Activated CD8-positive, alpha-beta T cell treated with anti-CD3 and anti-CD28 coated beads, Interleukin-2, amount 10 ng/mL, durations not matched to agents 7 days and 5 days (primary cell): ENCODE results near the gene SUCNR1. TPM values are rescaled to one million over a fixed set of nuclear protein-coding genes. Genes with fewer than 3 reads are reported as not detected.
"Not testable (repeated sequence)": the region's sequence is repeated elsewhere in the genome, so short reads cannot be mapped to it uniquely, and the experiment has no call there.

Source experiments
- ATAC-seq: fragments of 150-1000 bp; cut with Tn5 transposase; one replicate; pipeline ENCODE4 v1.10.0; 2021; ENCODE audit warnings: moderate library complexity
- CTCF ChIA-PET: fragments of 350-600 bp; sonication (Branson Sonifier 250); formaldehyde crosslinking; loops from one replicate; lab custom pipeline; 2021; ENCODE audit warnings: antibody characterized with exemption; lab: Charles Lee
- POLR2A ChIA-PET: fragments of 350-600 bp; sonication (Branson Sonifier 250); formaldehyde crosslinking; loops from one replicate; lab custom pipeline; 2021; ENCODE audit warnings: antibody characterized with exemption; lab: Charles Lee
- DNase-seq: peaks from one replicate; pipeline ENCODE4 v3.0.0-alpha.2; 2020
- H3K27ac Mint-ChIP-seq: one replicate; pipeline ENCODE4 v1.8.0; 2021; ENCODE audit warnings: mild to moderate bottlenecking, mixed read lengths
- H3K27me3 Mint-ChIP-seq: one replicate; pipeline ENCODE4 v1.8.0; 2021; ENCODE audit warnings: low read depth, mixed read lengths
- H3K36me3 Mint-ChIP-seq: one replicate; pipeline ENCODE4 v1.8.0; 2021; ENCODE audit warnings: low read depth, mixed read lengths
- H3K4me1 Mint-ChIP-seq: one replicate; pipeline ENCODE4 v1.8.0; 2021; ENCODE audit warnings: low read depth, mixed read lengths
- H3K4me3 Mint-ChIP-seq: one replicate; pipeline ENCODE4 v1.8.0; 2021; ENCODE audit warnings: mild to moderate bottlenecking, mixed read lengths
- H3K9me3 Mint-ChIP-seq: one replicate; pipeline ENCODE4 v1.8.0; 2022; ENCODE audit warnings: mixed read lengths; ENCODE audit not compliant: insufficient read depth
- total RNA-seq, 2 experiments: library from RNA; stranded (reverse); gene quantifications; one replicate each; pipeline ENCODE4 v1.2.3, GENCODE V29; 2021

SUCNR1 gene
- total RNA-seq, 2 experiments from 2014 or later: not detected

DNA sequence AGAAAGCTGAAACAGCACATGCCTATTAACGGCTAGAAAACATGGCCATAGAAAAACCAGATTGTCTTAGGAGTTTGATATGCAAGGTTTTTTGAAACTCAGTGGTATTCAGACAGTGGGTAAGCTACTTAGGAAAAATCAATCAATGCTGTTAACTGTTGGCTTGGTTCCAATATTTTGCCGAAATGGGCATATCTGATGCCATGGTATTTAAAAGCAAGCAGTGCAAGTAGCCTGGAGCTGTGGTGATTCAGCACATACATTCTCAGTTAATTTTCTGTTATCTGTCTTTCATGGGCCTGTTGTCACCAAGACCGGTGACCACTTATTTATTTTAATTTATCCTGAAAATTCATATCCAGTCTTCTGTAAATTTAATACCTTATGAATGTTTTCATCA is 17.3 kb upstream of the SUCNR1 start:
- no peaks in the 10 kb centered on the region for H3K36me3 Mint-ChIP-seq
- no peak for ATAC-seq
- no peaks in the 10 kb centered on the region for H3K9me3 Mint-ChIP-seq
- H3K27me3 Mint-ChIP-seq: peaks cover 10% of the 10 kb centered on the region
- POLR2A ChIA-PET: no interaction called here
- peaks cover 3% of the 10 kb centered on the region for H3K4me1 Mint-ChIP-seq
- no peak overlapping the region for H3K4me3 Mint-ChIP-seq
- H3K27ac Mint-ChIP-seq: no peak overlapping the region
- CTCF ChIA-PET: no interaction called here
- DNase-seq: no peak

GRCh38 chr3:151856641-151857040 is 16.8 kb upstream of the SUCNR1 start:
- ChIA-PET POLR2A (no interaction called here), CTCF (no interaction called here)
- peaks cover 3% of the 10 kb centered on the region for H3K4me1 Mint-ChIP-seq
- ATAC-seq: no peak
- H3K9me3 Mint-ChIP-seq: no peaks in the 10 kb centered on the region
- H3K27me3 Mint-ChIP-seq: peaks cover 10% of the 10 kb centered on the region
- no peak overlapping the region for H3K4me3 Mint-ChIP-seq
- no peak for DNase-seq
- H3K27ac Mint-ChIP-seq: no peak overlapping the region
- H3K36me3 Mint-ChIP-seq: no peaks in the 10 kb centered on the region

DNA sequence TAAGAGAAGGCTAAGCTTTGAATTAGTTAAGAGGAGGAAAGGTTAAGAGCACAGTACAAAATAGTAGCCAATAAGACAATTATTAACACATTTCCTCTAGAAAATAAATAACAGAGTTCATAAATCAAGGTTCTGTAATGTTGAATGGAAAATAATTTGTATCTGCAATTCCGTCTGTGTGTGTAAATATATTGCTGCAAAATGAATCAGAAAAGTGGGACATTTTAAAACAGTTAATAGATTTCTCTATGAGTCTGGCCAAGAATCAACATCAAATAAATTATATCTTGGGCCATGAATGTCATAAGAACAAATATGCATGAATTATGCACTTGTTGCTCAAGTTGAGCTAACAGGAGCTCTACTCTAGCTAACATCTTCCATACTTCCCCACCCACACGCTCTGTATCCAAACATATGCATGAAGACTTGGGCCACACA is 14.2 kb upstream of the SUCNR1 start:
- Mint-ChIP-seq H3K27ac (no peak overlapping the region), H3K4me1 (no peaks in the 10 kb centered on the region), H3K9me3 (no peaks in the 10 kb centered on the region), H3K4me3 (no peak overlapping the region), H3K36me3 (no peaks in the 10 kb centered on the region), H3K27me3 (peaks cover 10% of the 10 kb centered on the region)
- CTCF ChIA-PET: no interaction called here
- no peak for DNase-seq
- no peak for ATAC-seq
- POLR2A ChIA-PET: no interaction called here

- DNase-seq: no peak
Observed at GRCh38 chr3:151859905-151860304, 13.5 kb upstream of the SUCNR1 start.

GRCh38 chr3:151863611-151864010 is 9.8 kb upstream of the SUCNR1 start:
- POLR2A ChIA-PET: no interaction called here
- H3K4me1 Mint-ChIP-seq: no peaks in the 10 kb centered on the region
- peaks cover 3% of the 10 kb centered on the region for H3K27me3 Mint-ChIP-seq

More at GRCh38 chr3:151859905-151860304, 13.5 kb upstream of the SUCNR1 start:
- peaks cover 10% of the 10 kb centered on the region for H3K27me3 Mint-ChIP-seq
- no peak overlapping the region for H3K27ac Mint-ChIP-seq
- no peak overlapping the region for H3K4me3 Mint-ChIP-seq
- no peaks in the 10 kb centered on the region for H3K9me3 Mint-ChIP-seq
- no peak for ATAC-seq
- ChIA-PET CTCF (interaction anchor here (1.6 kb wide), 1 partner anchor 59 kb away, joined by 4 read pairs; no protein-coding TSS in a partner anchor), POLR2A (no interaction called here)
- no peaks in the 10 kb centered on the region for H3K36me3 Mint-ChIP-seq
- H3K4me1 Mint-ChIP-seq: no peaks in the 10 kb centered on the region

GRCh38 chr3:151864423-151865101 is 8.9 kb upstream of the SUCNR1 start:
- ATAC-seq: no peak
- Mint-ChIP-seq H3K27me3 (no peaks in the 10 kb centered on the region), H3K27ac (no peak overlapping the region), H3K4me3 (no peak overlapping the region), H3K4me1 (no peaks in the 10 kb centered on the region), H3K36me3 (no peaks in the 10 kb centered on the region), H3K9me3 (no peaks in the 10 kb centered on the region)
- CTCF ChIA-PET: interaction anchor here (1.4 kb wide), 1 partner anchor 26 kb away, joined by 4 read pairs; no protein-coding TSS in a partner anchor
- DNase-seq: no peak
- POLR2A ChIA-PET: no interaction called here

More at GRCh38 chr3:151863611-151864010, 9.8 kb upstream of the SUCNR1 start:
- H3K36me3 Mint-ChIP-seq: no peaks in the 10 kb centered on the region
- no peaks in the 10 kb centered on the region for H3K9me3 Mint-ChIP-seq
- no peak overlapping the region for H3K4me3 Mint-ChIP-seq
- ATAC-seq: no peak
- CTCF ChIA-PET: interaction anchor here (1.4 kb wide), 1 partner anchor 25 kb away, joined by 4 read pairs; no protein-coding TSS in a partner anchor
- DNase-seq: no peak
- H3K27ac Mint-ChIP-seq: no peak overlapping the region

GRCh38 chr3:151866711-151867410 is 6.6 kb upstream of the SUCNR1 start:
- Mint-ChIP-seq H3K4me1 (peaks cover 6% of the 10 kb centered on the region), H3K9me3 (no peaks in the 10 kb centered on the region), H3K27me3 (no peaks in the 10 kb centered on the region), H3K36me3 (no peaks in the 10 kb centered on the region), H3K27ac (no peak overlapping the region), H3K4me3 (no peak overlapping the region)
- no peak for ATAC-seq
- ChIA-PET POLR2A (no interaction called here), CTCF (interaction anchor here (0.8 kb wide), 1 partner anchor 22 kb away, joined by 3 read pairs; no protein-coding TSS in a partner anchor)
- DNase-seq: no peak

DNA sequence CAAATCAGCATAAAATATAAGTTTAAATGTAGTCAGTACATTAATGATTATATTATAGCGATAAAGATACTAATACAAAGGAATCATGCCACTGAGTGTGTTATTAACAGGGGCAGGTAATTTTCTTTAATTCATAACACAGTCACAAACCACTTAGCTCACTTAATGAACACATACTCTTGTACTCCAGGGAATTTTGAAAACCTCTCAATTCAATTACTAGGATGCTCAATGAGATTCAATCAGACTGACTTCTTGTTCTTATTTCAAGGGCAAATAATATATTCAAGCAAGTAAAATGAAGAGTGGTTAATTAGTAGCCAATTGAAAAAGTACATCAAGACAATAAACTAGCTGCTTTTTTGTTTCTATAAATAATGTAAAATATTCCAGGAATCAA is 5.8 kb upstream of the SUCNR1 start:
- DNase-seq (no peak), ATAC-seq (no peak)
- Mint-ChIP-seq H3K27ac (no peak overlapping the region), H3K4me3 (no peak overlapping the region), H3K9me3 (no peaks in the 10 kb centered on the region), H3K4me1 (peaks cover 11% of the 10 kb centered on the region), H3K27me3 (no peaks in the 10 kb centered on the region), H3K36me3 (no peaks in the 10 kb centered on the region)
- ChIA-PET POLR2A (no interaction called here), CTCF (interaction anchor here (0.9 kb wide), 1 partner anchor 711 kb away, joined by 3 read pairs; no protein-coding TSS in a partner anchor)

DNA sequence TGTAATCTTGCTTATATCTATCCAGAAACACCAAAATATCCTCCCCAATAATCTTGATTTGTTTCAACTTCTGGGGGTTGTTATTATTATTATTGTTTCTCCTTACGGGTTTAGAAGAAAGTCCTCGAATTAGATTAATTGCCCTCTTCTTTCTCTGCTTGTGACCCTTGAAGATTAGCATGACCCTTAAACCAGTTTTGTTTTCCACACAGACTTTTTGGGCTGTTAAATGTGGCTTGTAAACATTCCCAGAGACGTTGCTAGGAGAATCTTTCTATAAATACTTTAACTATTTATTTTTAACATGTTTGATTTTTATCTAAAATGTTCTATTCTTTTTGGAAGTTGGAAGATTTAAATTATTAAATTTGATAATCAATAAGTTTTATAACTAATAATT is 4.3 kb upstream of the SUCNR1 start:
- Mint-ChIP-seq H3K4me3 (no peak overlapping the region), H3K27me3 (no peaks in the 10 kb centered on the region), H3K4me1 (peaks cover 13% of the 10 kb centered on the region), H3K9me3 (no peaks in the 10 kb centered on the region), H3K27ac (no peak overlapping the region), H3K36me3 (no peaks in the 10 kb centered on the region)
- DNase-seq (no peak), ATAC-seq (no peak)
- ChIA-PET CTCF (no interaction called here), POLR2A (no interaction called here)

- ChIA-PET POLR2A (no interaction called here), CTCF (no interaction called here)
- no peak for DNase-seq
- Mint-ChIP-seq H3K9me3 (no peaks in the 10 kb centered on the region), H3K27me3 (no peaks in the 10 kb centered on the region), H3K36me3 (no peaks in the 10 kb centered on the region), H3K4me3 (no peak overlapping the region), H3K4me1 (peaks cover 17% of the 10 kb centered on the region), H3K27ac (peak overlapping the region; percentile 46)
- ATAC-seq: peak; percentile 51
Observed at GRCh38 chr3:151871639-151872468, 1.6 kb upstream of the SUCNR1 start.

DNA sequence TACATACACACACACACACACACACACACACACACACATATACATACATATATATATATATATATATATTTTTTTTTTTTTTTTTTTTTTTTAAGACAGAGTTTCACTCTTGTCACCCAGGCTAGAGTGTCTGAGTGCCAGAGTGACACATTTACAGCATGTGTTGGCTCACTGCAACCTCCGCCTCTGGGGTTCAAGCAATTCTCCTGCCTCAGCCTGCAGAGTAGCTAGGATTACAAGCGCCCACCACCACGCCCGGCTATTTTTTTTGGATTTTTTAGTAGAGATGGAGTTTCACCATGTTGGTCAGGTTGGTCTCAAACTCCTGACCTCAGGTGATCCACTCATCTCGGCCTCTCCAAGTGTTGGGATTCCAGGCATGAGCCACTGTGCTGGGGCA is 636 bp downstream of the SUCNR1 start:
- DNase-seq, H3K9me3 Mint-ChIP-seq, H3K36me3 Mint-ChIP-seq, ATAC-seq, H3K27me3 Mint-ChIP-seq, H3K27ac Mint-ChIP-seq, CTCF ChIA-PET, POLR2A ChIA-PET, H3K4me3 Mint-ChIP-seq: not testable (repeated sequence)
- H3K4me1 Mint-ChIP-seq: peaks cover 17% of the 10 kb centered on the region
